HPDE6-E6E7 (cell line): Measurements from ENCODE around the gene BICC1.

Source experiments
- DNase-seq: peaks from one replicate; pipeline ENCODE4 v3.0.0; 2011; ENCODE audit warnings: missing footprints; ENCODE audit errors: extremely low spot score

The BICC1 gene

DNA sequence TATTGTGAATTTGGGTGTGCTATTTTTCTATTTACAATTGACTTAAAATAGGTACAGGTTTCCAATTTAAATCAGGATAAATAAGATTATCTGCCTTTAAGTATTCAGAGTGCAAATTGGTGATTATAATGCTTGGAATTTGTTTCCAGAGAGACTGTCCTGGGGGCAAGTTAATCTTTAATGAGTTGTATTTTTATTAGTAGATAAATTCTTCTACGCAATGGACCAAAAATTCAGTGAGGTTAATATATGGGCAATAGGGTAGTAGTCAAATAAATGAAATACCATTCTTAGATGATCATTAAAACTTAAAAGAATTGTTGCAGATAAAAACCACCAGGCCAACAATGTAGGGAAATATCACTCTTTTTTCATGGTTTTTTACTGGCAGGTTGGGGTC is 3.4 kb downstream of the BICC1 start:
- DNase-seq = no peak

- no peak for DNase-seq
These were observed 4.0 kb downstream of the BICC1 start for GRCh38 chr10:58516671-58517070.

GRCh38 chr10:58517081-58517480 is 4.4 kb downstream of the BICC1 start:
- no peak for DNase-seq

- no peak for DNase-seq
These were observed 5.1 kb downstream of the BICC1 start for GRCh38 chr10:58517491-58518355.

DNA sequence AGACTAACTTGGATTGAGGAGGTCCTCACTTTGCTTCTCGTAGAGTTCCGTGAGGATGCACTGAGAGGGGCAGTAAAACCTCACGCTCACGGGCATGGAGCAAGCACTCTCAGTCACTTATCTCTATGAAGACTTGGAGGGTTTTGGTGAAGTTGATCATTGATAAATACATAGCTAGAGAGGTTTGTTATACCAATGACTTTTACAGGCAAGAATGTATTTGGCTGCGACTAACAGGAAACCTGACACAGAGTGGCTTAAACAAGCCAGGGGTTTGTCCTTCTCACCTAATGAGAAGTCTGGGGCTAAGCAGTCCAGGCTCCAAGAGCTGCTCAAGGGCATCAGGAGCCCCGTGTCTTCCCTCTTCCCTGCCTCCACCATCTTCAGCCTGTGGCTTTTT is 6.1 kb downstream of the BICC1 start:
- DNase-seq = no peak

DNA sequence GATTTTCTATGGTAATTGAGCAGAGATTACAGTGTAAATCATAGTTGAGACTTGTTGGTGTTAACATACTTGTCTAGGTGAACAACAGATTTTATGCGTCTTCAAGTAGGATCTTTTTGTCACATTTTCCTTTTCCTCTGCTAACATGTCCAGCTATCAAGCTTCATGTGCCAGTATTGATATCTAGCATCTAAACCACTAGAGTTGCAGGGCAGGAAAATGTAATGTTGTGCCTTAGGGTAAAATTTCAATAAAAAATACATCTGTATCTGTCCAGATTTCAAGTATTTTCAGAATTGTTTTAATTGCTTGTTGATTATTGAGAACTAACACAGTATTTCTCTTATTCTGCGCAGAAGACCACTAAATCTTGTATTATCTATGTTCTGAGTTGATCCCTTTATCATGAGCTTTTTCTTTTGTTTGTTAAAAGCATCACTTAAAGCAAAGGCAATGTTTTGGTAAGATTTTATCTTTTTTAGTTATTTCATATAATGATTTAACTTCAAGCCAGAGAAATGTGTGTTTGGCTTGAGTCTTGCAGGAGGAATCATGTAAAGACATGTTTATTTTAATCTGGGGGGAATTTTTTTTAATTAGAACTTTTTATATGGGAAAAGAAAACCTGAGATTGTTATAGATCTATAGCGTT is 16.5 kb downstream of the BICC1 start:
- no peak for DNase-seq

DNA sequence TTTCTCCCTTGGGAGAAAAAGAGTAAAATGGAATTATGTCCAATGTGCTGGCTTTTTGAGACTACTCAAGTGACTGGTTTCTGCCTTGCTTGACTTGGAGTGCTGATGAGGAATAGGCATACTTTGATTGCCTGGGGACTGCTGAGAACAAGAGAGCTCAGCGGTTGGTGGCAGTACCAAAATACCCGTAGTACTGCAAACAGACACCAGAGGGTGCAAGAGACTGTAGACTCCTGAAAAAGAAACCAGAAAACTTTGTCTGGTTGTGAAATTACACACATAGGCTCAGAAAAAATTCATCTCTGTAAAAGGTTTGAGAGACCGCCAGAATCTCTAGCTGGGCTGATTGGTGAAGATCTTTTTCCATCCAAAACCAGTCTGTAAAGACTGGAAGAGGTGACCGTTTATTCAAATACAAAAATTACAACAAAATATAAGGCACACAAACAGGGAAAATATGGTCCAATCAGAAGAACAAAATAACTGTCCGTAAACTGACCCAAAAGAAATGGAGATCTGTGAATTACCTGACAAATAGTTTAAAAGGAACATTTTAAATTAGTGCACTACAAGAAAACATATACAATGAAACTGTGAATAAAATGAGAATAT is 18.5 kb downstream of the BICC1 start:
- peak; percentile 26 for DNase-seq

DNA sequence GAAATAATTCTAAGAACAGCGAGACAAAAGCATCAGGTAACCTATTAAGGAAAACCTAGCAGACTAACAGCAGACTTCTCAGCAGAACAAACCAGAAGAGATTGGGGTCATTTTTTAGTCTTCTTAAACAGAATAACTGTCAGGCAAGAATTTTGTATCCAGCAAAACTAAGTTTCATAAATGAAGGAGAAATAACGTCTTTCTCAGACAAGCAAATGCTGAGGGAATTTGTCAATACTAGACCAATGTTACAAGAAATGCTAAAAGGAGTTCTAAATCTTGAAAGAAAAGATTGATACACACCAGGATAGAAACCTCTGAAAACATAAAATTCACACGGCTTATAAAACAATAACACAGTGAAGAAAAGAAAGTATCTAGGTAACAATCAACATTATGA is 22.6 kb downstream of the BICC1 start:
- DNase-seq = no peak

- no peak for DNase-seq
These were observed 30.5 kb downstream of the BICC1 start for GRCh38 chr10:58543141-58543540.

- DNase-seq = no peak
These were observed 31.5 kb downstream of the BICC1 start for GRCh38 chr10:58544135-58544534.

DNA sequence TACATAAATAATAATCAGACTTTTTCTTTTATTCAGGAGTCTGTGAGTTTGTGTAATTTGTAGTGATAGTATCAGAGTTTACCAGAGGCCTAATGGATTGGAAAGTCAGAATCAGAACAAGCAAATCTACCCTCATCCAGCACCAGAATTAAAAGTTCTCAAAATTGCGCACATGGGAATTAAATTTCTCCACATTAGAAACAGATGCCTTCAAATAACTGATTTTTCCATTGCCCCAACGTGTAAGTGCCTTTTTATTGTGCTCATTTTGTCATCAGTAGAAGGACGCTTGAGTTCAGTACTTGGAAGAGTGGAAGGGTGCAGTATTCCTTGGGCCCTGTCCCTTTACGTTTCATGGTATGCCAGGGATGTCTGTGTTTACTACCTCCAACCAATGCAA is 32.8 kb downstream of the BICC1 start:
- DNase-seq = no peak

DNA sequence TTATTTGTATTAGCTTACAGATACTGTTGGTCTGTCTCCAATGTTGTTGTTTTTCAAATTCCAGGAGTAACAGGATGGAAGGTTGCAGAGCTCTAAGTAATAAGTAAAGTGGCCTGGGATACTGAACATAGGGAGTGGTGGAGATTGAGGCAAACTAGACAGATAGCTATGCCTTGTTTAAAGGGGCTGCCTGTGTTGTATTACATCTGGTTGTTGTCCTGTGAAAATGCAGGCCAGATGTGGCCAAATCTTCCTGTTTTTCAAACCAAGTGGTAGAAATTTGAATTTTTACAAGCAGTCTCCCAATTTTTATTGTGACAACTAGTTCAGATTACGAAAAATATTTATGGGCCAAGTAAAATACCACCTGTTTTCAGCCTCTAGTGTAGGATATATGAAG is 33.5 kb downstream of the BICC1 start:
- DNase-seq = no peak

- DNase-seq = no peak
These were observed 34.2 kb downstream of the BICC1 start for GRCh38 chr10:58546722-58547445.

- DNase-seq = no peak
These were observed 35.3 kb downstream of the BICC1 start for GRCh38 chr10:58547963-58548362.

- DNase-seq = no peak
These were observed 41.6 kb downstream of the BICC1 start for GRCh38 chr10:58554316-58554715.

DNA sequence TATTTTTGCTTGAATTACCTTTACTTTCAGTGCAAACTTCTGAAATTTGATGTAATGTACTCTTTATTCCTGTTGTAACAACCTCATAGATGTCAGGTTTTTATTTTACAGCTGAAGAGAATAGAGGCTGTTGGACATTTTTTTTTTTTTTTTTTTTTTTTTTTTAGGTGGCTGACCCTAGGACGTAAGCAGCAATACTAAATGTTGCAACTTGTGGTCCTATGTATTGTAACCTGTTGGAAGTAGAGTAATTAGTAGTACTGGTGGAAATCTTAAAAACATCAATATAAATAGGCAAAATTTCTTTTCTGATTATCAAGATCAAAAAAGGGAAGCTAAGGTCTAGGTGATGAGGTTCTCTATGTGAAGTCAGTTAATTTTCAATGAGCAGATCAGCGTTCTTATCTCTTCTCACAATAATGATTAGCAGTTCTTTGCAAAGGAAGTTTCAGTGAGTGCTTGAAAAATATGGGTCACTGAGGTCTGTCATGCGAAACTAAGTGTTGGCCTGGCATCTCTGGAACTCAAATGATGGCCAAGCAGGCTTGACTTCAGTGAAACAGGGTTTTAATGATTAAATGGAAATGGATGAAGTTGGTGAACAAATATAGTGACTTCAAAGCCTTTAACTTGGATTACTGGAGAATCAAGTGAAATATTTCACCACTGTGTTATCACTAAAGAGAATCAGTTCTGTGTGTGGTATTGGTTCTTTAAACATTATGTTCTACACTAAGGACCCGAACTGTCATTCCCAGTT is 42.7 kb downstream of the BICC1 start:
- DNase-seq = no peak

- DNase-seq = no peak
These were observed 43.2 kb downstream of the BICC1 start for GRCh38 chr10:58555930-58556311.

DNA sequence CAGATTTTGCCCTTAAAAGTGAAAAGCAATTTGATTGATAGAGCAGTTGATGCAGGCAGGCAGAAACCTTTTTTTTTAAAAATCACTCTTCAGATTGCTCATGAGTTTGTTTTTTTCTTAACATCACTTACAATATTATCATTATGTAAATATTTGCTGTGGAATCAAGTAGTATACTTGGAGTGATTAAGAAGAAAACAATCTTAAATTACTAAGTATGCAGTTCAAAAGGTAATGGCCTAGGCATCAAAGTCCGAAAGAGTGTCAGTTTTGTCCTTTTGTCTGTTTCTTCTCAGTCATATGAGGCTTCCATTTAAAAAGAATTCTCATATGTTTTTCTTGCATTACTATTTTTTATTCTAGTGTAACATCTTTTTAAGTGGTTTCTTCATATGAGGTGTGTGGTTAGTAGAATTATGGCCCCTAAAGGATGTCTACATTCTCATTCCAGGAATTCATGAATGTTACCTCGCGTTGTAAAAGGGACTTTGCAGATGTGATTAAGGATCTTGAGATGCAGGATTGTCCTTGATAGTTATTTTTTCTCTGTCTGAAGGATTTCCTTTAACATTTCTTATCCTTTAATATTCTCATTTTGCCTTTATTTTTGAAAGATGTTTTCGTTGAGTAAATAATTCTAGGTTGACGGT is 44.0 kb downstream of the BICC1 start:
- no peak for DNase-seq

DNA sequence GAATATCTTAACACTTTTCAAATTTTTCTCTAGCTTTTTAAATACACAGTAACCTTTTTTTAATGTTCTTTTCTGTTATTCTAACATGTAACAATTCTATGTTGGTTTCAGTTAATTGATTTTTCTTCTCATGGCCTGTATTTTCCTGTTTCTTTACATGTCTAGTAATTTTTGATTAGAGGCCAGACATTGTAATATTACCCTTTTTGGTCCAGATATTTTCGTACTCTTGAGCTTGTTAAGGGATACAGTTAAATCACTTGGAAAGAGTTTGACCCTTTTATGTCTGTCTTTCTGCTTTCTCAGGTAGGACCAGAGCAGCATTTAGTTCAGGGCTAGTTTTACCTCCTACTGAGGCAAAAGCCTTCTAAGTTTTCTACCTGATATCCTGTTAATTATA is 45.0 kb downstream of the BICC1 start:
- DNase-seq = no peak

DNA sequence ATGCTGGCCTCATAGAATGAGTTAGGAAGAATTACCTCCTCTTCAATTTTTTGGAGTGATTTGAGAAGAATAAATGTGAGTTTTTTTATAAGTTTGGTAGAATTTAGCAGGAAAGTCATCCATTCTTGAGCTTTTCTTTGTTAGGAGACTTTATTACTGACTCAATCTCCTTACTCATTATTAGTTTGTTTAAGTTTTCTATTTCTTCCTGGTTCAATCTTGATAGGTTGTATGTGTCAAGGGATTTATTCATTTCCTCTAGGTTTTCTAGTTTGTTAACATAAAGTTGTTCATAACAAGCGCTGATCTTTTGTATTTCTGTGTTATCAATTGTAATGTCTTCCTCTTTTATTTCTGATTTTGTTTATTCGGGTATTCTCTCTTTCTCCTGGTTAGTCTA is 47.4 kb downstream of the BICC1 start:
- DNase-seq = no peak

DNA sequence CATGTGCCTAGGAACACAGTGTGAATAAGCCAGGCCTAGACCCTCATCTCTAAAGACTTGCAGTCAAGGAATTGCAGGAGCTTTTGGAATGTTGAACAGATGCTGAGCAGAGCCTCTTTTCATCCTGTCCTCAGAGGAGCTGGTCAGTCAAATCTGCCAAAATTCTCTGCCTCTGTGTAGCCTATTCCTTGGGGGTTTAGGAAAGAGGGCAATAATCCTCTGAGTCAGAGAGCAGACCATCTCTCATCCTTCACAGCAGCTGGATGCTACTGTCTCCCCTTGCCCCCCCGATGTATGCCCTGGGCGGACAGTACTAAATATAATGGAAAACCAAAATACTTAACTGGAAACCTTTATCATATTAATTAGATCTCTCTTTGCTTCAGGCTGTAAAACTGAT is 52.6 kb downstream of the BICC1 start:
- DNase-seq = no peak
